ENCODE data around the gene LAIR1. TPM values are rescaled to one million over a fixed set of nuclear protein-coding genes. Genes with fewer than 3 reads are reported as not detected.
A peak's percentile ranks its signal among the peaks of the same experiment; 100 is the strongest.

Gene LAIR1
- total RNA-seq, 2 experiments from 2014 or later, result 4.3 TPM; not detected in 1

DNA sequence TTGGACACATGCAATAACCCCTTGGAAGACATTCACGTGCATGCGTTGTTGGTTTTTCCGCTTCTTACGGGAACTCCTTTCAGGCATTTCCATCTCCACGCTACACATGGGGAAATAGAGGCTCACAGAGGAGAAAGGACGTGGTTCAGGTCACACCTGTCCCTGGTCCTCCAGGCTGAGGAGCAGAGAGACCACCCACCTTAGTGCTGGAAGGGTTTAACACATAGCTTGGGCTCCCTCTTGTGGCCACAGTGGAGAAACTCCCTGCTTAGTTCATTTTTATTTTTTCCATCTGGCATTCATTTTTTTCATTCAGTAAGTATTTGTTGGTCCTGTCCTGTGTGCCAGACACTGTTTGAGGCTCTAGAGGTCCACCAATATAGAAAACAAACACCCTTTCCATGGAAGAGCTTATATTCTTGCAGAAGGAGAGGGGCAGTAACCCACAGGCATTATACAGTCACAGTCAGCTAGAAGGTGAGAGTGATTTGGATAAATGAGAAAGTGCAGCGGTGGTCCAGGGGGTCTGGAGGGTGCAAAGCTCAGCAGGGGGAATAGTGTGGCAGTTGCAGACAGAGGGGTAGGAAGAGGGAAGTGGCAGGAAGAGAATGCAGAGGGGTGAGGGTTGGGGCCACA is 26.3 kb upstream of the LAIR1 start:
- no peaks in the 10 kb centered on the region for H3K9me3 ChIP-seq (ENCODE audit: low read length)
- no peak overlapping the region for H3K4me2 ChIP-seq (ENCODE audit: low read length)
- peak; percentile 82 for DNase-seq (ENCODE audit: low spot score)
- ChIA-PET POLR2A (interaction anchor here (0.6 kb wide), 1 partner anchor 9 kb away, joined by 3 read pairs; no protein-coding TSS in a partner anchor), CTCF (ENCODE audit: unreplicated experiment) (no interaction called here)
- H4K20me1 ChIP-seq (ENCODE audit: insufficient read depth, low read length), result peaks cover 14% of the 10 kb centered on the region; the same call in 1 of the 2 replicates
- no TSS peak for BruUV-seq (replicated peaks)
- H2AFZ ChIP-seq (ENCODE audit: low read length), result no peak overlapping the region
- intact Hi-C loops (cut with micrococcal nuclease; ENCODE audit: unreplicated experiment), result loop anchor here (1.0 kb wide), 1 partner anchor 66 kb away; no protein-coding TSS in a partner anchor
- H3K4me1 ChIP-seq (ENCODE audit: insufficient read depth, low read length, poor library complexity, severe bottlenecking), result peaks cover 33% of the 10 kb centered on the region
- H3K79me2 ChIP-seq (ENCODE audit: insufficient read depth, low read depth, low read length), result no peaks in the 10 kb centered on the region
- no peaks in the 10 kb centered on the region for H3K36me3 ChIP-seq (ENCODE audit: insufficient read depth, low read length)
- H3K9me2 ChIP-seq (ENCODE audit: insufficient read depth, low read length), result no peaks in the 10 kb centered on the region
- no peak overlapping the region for H3K4me3 ChIP-seq (ENCODE audit: low read depth, low read length, poor library complexity, severe bottlenecking)
- no peak overlapping the region for H3K27ac ChIP-seq (ENCODE audit: low read depth, low read length, poor library complexity, severe bottlenecking)
- TF ChIP-seq, protein P1, sequence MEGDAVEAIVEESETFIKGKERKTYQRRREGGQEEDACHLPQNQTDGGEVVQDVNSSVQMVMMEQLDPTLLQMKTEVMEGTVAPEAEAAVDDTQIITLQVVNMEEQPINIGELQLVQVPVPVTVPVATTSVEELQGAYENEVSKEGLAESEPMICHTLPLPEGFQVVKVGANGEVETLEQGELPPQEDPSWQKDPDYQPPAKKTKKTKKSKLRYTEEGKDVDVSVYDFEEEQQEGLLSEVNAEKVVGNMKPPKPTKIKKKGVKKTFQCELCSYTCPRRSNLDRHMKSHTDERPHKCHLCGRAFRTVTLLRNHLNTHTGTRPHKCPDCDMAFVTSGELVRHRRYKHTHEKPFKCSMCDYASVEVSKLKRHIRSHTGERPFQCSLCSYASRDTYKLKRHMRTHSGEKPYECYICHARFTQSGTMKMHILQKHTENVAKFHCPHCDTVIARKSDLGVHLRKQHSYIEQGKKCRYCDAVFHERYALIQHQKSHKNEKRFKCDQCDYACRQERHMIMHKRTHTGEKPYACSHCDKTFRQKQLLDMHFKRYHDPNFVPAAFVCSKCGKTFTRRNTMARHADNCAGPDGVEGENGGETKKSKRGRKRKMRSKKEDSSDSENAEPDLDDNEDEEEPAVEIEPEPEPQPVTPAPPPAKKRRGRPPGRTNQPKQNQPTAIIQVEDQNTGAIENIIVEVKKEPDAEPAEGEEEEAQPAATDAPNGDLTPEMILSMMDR (conservative IDR thresholded peaks at IDR 0.05; ENCODE audit: low read length), result peak; percentile 92
- TF ChIP-seq EZH2phosphoT487 (IDR thresholded peaks at IDR 0.05; ENCODE audit: borderline replicate concordance, low read depth, low read length), result no peak

DNA sequence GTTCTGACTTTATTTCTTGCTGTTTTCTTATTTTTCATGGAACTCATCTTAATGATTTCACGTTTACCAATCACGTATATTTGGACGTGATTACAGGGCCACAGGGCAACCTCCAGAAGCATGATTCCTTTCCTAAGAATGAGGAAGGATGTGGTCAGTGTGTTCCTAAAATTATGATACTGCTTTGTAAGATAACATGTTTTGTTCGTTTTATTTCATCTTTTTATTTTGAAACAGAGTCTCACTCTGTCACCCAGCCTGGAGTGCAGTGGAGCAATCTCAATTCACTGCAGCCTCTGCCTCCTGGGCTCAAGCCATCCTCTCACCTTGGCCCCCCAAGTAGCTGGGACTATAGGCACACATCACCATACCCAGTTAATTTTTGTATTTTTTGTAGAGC is 24.8 kb upstream of the LAIR1 start:
- Histone ChIP-seq H3K4me2 (ENCODE audit: low read length) (peak overlapping the region; percentile 8), H3K36me3 (ENCODE audit: insufficient read depth, low read length) (no peaks in the 10 kb centered on the region), H3K9me2 (ENCODE audit: insufficient read depth, low read length) (no peaks in the 10 kb centered on the region), H3K4me3 (ENCODE audit: low read depth, low read length, poor library complexity, severe bottlenecking) (no peak overlapping the region), H3K79me2 (ENCODE audit: insufficient read depth, low read depth, low read length) (no peaks in the 10 kb centered on the region), H2AFZ (ENCODE audit: low read length) (no peak overlapping the region), H4K20me1 (ENCODE audit: insufficient read depth, low read length) (peaks cover 14% of the 10 kb centered on the region; the same call in 1 of the 2 replicates), H3K4me1 (ENCODE audit: insufficient read depth, low read length, poor library complexity, severe bottlenecking) (peaks cover 33% of the 10 kb centered on the region), H3K9me3 (ENCODE audit: low read length) (no peaks in the 10 kb centered on the region), H3K27ac (ENCODE audit: low read depth, low read length, poor library complexity, severe bottlenecking) (no peak overlapping the region)
- TF ChIP-seq EZH2phosphoT487 (IDR thresholded peaks at IDR 0.05; ENCODE audit: borderline replicate concordance, low read depth, low read length), result no peak
- TF ChIP-seq, protein P1 (conservative IDR thresholded peaks at IDR 0.05; ENCODE audit: low read length), result no peak
- no peak for DNase-seq (ENCODE audit: low spot score)
- ChIA-PET CTCF (ENCODE audit: unreplicated experiment) (interaction anchor here (0.5 to 0.7 kb wide), 2 partner anchors 200 to 630 kb away, joined by 3 read pairs; partner anchors contain the start of gene MBOAT7), POLR2A (no interaction called here)
- BruUV-seq (replicated peaks), result no TSS peak
- intact Hi-C loops (cut with micrococcal nuclease; ENCODE audit: unreplicated experiment), result no loop called here

DNA sequence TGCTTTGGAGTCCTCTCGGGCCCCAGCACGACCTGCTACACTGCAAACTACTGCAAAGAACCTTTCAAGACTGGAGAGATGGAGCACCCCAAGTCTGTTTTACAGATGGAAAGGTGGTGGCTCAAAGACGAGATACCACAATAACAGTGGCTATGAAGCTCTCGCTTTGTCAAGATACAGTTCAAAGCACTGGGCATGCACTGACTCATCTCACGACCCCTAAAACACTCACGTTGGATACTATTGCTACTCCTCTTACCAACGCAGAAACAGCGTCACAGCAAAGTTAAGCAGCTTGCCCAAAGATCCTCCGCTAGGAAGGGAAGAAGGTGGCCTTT is 24.0 kb upstream of the LAIR1 start:
- no peaks in the 10 kb centered on the region for H3K36me3 ChIP-seq (ENCODE audit: insufficient read depth, low read length)
- H3K9me3 ChIP-seq (ENCODE audit: low read length), result no peaks in the 10 kb centered on the region
- TF ChIP-seq, protein P1 (conservative IDR thresholded peaks at IDR 0.05; ENCODE audit: low read length), result no peak
- TF ChIP-seq EZH2phosphoT487 (IDR thresholded peaks at IDR 0.05; ENCODE audit: borderline replicate concordance, low read depth, low read length), result no peak
- peak overlapping the region; percentile 54 for H3K4me3 ChIP-seq (ENCODE audit: low read depth, low read length, poor library complexity, severe bottlenecking)
- H2AFZ ChIP-seq (ENCODE audit: low read length), result no peak overlapping the region
- H3K9me2 ChIP-seq (ENCODE audit: insufficient read depth, low read length), result no peaks in the 10 kb centered on the region
- ChIA-PET POLR2A (interaction anchor here (0.6 to 0.7 kb wide), 2 partner anchors 11 to 32 kb away, joined by 3 read pairs; no protein-coding TSS in a partner anchor), CTCF (ENCODE audit: unreplicated experiment) (interaction anchor here (0.5 to 0.7 kb wide), 2 partner anchors 199 to 630 kb away, joined by 3 read pairs; partner anchors contain the start of gene MBOAT7)
- H3K27ac ChIP-seq (ENCODE audit: low read depth, low read length, poor library complexity, severe bottlenecking), result no peak overlapping the region
- DNase-seq (ENCODE audit: low spot score), result no peak
- H3K4me2 ChIP-seq (ENCODE audit: low read length), result peak overlapping the region; percentile 66
- intact Hi-C loops (cut with micrococcal nuclease; ENCODE audit: unreplicated experiment), result loop anchor here (1.0 kb wide), 1 partner anchor 64 kb away; no protein-coding TSS in a partner anchor
- H3K79me2 ChIP-seq (ENCODE audit: insufficient read depth, low read depth, low read length), result no peaks in the 10 kb centered on the region
- peaks cover 33% of the 10 kb centered on the region for H3K4me1 ChIP-seq (ENCODE audit: insufficient read depth, low read length, poor library complexity, severe bottlenecking)
- H4K20me1 ChIP-seq (ENCODE audit: insufficient read depth, low read length), result peaks cover 14% of the 10 kb centered on the region; the same call in 1 of the 2 replicates
- BruUV-seq (replicated peaks), result no TSS peak
